K562 (cell line): ENCODE data around the gene SCFD2. TPM values are rescaled to one million over a fixed set of nuclear protein-coding genes. Genes with fewer than 3 reads are reported as not detected.

Experiments
- ARNT ChIP-seq, 2 experiments: fragments of 450-650 bp; IDR thresholded peaks; 2 replicates each; pipeline ENCODE4 v1.6.1; 2016; ENCODE audit warnings: mild to moderate bottlenecking in 1 of 2
- ATF4 ChIP-seq: fragments of 450-650 bp; formaldehyde crosslinking; IDR thresholded peaks from 2 replicates; pipeline ENCODE4 v1.4.0; 2022; ENCODE audit warnings: mild to moderate bottlenecking, moderate library complexity
- DIDO1 ChIP-seq: fragments of 450-650 bp; IDR thresholded peaks from 2 replicates; pipeline ENCODE4 v1.6.1; 2016; ENCODE audit warnings: low read depth, missing biosample characterization, missing genetic modification characterization
- MAFF ChIP-seq: IDR thresholded peaks from 2 replicates; pipeline ENCODE4 v1.6.1; 2012; ENCODE audit warnings: low read length, improper control_type of control experiment
- MEF2A ChIP-seq: IDR thresholded peaks from 2 replicates; pipeline ENCODE4 v1.6.1; 2011; ENCODE audit warnings: low read depth, mild to moderate bottlenecking, low read length, moderate library complexity; ENCODE audit not compliant: control insufficient read depth
- MTF1 ChIP-seq: fragments of 250-450 bp; sonication (Bioruptor Pico); IDR thresholded peaks from 2 replicates; pipeline ENCODE4 v1.9.0; 2021; ENCODE audit warnings: moderate library complexity, mild to moderate bottlenecking, inconsistent platforms, borderline replicate concordance
- NFIC ChIP-seq: fragments of 450-650 bp; IDR thresholded peaks from 2 replicates; pipeline ENCODE4 v1.6.1; 2017; ENCODE audit warnings: mild to moderate bottlenecking, inconsistent platforms
- POLR2AphosphoS5 ChIP-seq: IDR thresholded peaks from 2 replicates; pipeline ENCODE4 v1.6.1; 2011; ENCODE audit warnings: mild to moderate bottlenecking, low read depth, low read length, moderate library complexity; ENCODE audit not compliant: control insufficient read depth, insufficient read depth
- RNF219 ChIP-seq: fragments of 250-450 bp; sonication (Bioruptor Pico); IDR thresholded peaks from 2 replicates; pipeline ENCODE4 v1.5.0; 2022; ENCODE audit warnings: mild to moderate bottlenecking
- SIX5 ChIP-seq, 2 experiments: IDR thresholded peaks; 2 replicates each; pipeline ENCODE4 v1.6.1; 2011; ENCODE audit warnings: low read length in 2 of 2, borderline replicate concordance in 1 of 2, low read depth in 1 of 2, mild to moderate bottlenecking in 1 of 2, moderate library complexity in 1 of 2; ENCODE audit not compliant: insufficient read depth in 1 of 2
- SMAD1 ChIP-seq: fragments of 150-350 bp; IDR thresholded peaks from 2 replicates; pipeline ENCODE4 v1.6.1; 2014; ENCODE audit warnings: low read length, low read depth; ENCODE audit not compliant: partially characterized antibody
- TCFL5 ChIP-seq: fragments of 250-450 bp; sonication (Bioruptor Pico); conservative IDR thresholded peaks from 2 replicates; pipeline ENCODE4 v1.6.1; 2021; ENCODE audit warnings: mild to moderate bottlenecking, moderate library complexity, matching md5 sums
- XRCC5 ChIP-seq: fragments of 200-400 bp; formaldehyde crosslinking; IDR thresholded peaks from 2 replicates; pipeline ENCODE4 v1.6.1; 2017; ENCODE audit warnings: low read depth, mild to moderate bottlenecking, low read length
- ZBTB17 ChIP-seq: fragments of 450-650 bp; formaldehyde crosslinking; IDR thresholded peaks from 2 replicates; pipeline ENCODE4 v1.4.0; 2020; ENCODE audit warnings: mild to moderate bottlenecking
- ZNF124 ChIP-seq: sonication (generic); formaldehyde crosslinking; IDR thresholded peaks from 2 replicates; pipeline ENCODE4 v1.8.1; 2022; ENCODE audit warnings: missing genetic modification reagents
- ZNF551 ChIP-seq: fragments of 250-450 bp; sonication (Bioruptor Pico); IDR thresholded peaks from 2 replicates; pipeline ENCODE4 v1.5.0; 2021; ENCODE audit warnings: mild to moderate bottlenecking, moderate library complexity
- ZNF589 ChIP-seq: fragments of 200-800 bp; sonication (Bioruptor generic); IDR thresholded peaks from 2 replicates; pipeline ENCODE4 v1.6.1; 2016; ENCODE audit warnings: low read depth, missing genetic modification characterization, missing compliant biosample characterization
- ZNF696 ChIP-seq: fragments of 250-450 bp; sonication (Bioruptor Pico); conservative IDR thresholded peaks from 2 replicates; pipeline ENCODE4 v1.4.0; 2020; ENCODE audit warnings: mild to moderate bottlenecking, moderate library complexity
- polyA plus RNA-seq, 8 experiments: library from polyadenylated mRNA; depleted of rRNA in 4 of 8; stranded (reverse) in 5 of 8; unstranded in 3 of 8; fragments of >200 nt; fragmentation: Nextera tagmentation in 2 of 8; fragmentation: Illumina TruSeq in 1 of 8; extraction: Ambion mirVana in 2 of 8; extraction: Trizol in 1 of 8; gene quantifications; 2 replicates each; pipeline versions ENCODE4 v1.2.1 to v1.2.3, GENCODE V29; 2011 to 2014; ENCODE audit warnings: inconsistent platforms in 1 of 8, missing spikeins in 1 of 8
- total RNA-seq, 7 experiments: library from RNA; depleted of rRNA in 6 of 7; stranded (reverse); fragments of >200 nt in 6 of 7; fragmentation: Illumina TruSeq in 2 of 7; extraction: Trizol in 2 of 7; gene quantifications; 2 replicates each; pipeline versions ENCODE4 v1.2.1 to v1.2.3, GENCODE V29; 2011 to 2021; ENCODE audit warnings: low replicate concordance in 1 of 7
- TF ChIP-seq, protein P1 (sequence below), 2 experiments: fragments of 250-450 bp in 1 of 2; fragments of 450-650 bp in 1 of 2; sonication (Bioruptor Pico) in 1 of 2; IDR thresholded peaks; 2 replicates each; pipeline versions ENCODE4 v1.6.1 to v1.8.0; 2016 to 2021; ENCODE audit warnings: mild to moderate bottlenecking in 2 of 2, moderate library complexity in 2 of 2, missing compliant biosample characterization in 1 of 2, missing genetic modification characterization in 1 of 2
- TF ChIP-seq, protein P2 (sequence below): fragments of 450-650 bp; formaldehyde crosslinking; IDR thresholded peaks from 2 replicates; pipeline ENCODE4 v1.4.0; 2020; ENCODE audit warnings: mild to moderate bottlenecking, moderate library complexity
- TF ChIP-seq, protein P3 (sequence below), 2 experiments: fragments of 450-650 bp; conservative IDR thresholded peaks; 2 replicates each; pipeline ENCODE4 v1.6.1; 2017; ENCODE audit warnings: mild to moderate bottlenecking in 2 of 2, moderate library complexity in 2 of 2

Gene SCFD2
- total and polyA plus RNA-seq, 9 of the 15 experiments (the other 6 are each of a cell fraction or from before 2014, with no cell fraction given), result 5.7 to 30.3 (median 22.8) TPM

DNA sequence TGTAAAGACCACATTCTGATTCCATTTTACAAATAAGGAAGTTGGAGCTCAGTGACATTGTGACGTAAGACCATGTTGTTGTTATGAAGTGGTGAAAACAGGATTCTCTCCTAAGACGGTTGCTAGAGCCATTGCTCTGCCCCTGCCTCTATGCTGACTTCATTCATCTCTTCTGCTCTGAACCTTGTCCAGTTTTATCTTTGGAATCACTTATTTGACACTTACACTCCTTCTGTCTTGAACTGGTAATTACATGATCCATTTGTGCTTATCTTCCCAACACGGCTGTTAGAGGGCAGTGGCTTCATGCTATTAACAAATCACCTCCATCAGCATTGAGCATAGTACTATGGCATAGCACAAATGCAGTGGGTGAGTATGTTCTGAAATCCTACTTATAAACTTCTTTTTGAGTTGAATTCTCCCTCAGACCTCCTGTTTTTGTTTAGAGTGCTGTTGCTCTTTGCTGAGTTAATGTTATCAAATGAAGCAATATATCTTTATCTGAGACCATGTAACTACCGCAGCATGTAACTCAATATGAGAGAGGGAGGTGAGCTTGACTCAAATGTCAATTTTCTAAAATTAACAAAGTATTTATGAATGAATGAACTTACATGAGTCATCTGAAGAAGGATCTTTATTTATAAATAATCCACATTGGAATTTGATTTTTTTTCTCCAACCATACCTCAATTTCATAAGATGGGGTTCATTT is 326.0 kb downstream of the SCFD2 start (continued):
- TF ChIP-seq RNF219 (CRISPR knock-in tag) (no peak), MTF1 (CRISPR knock-in tag) (no peak), SIX5 (IDR thresholded peaks at IDR 0.05; ENCODE audit: borderline replicate concordance in 1 of 2, insufficient read depth in 1 of 2, low read depth in 1 of 2, low read length in 2 of 2) (no peak), NFIC (peak; percentile 40; the same call in 1 of the 2 replicates), TCFL5 (CRISPR knock-in tag) (no peak), ZNF589 (CRISPR knock-in tag) (no peak), MAFF (no peak), XRCC5 (no peak), MEF2A (no peak), DIDO1 (tag) (no peak), ATF4 (no peak), POLR2AphosphoS5 (peak; percentile 66; the same call in 1 of the 2 replicates), ZBTB17 (no peak), ZNF696 (no peak), SMAD1 (no peak), ZNF551 (CRISPR knock-in tag) (no peak), ZNF124 (CRISPR knock-in tag) (no peak), ARNT (IDR thresholded peaks at IDR 0.05) (no peak)
- TF ChIP-seq, protein P1, sequence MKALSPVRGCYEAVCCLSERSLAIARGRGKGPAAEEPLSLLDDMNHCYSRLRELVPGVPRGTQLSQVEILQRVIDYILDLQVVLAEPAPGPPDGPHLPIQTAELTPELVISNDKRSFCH (CRISPR knock-in tag; IDR thresholded peaks at IDR 0.05), result no peak
- TF ChIP-seq, protein P1 (tag; IDR thresholded peaks at IDR 0.05), result 0 out of 2 replicates have a peak, but pooled peaks have one; percentile 33
- TF ChIP-seq, protein P2, sequence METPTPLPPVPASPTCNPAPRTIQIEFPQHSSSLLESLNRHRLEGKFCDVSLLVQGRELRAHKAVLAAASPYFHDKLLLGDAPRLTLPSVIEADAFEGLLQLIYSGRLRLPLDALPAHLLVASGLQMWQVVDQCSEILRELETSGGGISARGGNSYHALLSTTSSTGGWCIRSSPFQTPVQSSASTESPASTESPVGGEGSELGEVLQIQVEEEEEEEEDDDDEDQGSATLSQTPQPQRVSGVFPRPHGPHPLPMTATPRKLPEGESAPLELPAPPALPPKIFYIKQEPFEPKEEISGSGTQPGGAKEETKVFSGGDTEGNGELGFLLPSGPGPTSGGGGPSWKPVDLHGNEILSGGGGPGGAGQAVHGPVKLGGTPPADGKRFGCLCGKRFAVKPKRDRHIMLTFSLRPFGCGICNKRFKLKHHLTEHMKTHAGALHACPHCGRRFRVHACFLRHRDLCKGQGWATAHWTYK, result no peak
- TF ChIP-seq, protein P3, sequence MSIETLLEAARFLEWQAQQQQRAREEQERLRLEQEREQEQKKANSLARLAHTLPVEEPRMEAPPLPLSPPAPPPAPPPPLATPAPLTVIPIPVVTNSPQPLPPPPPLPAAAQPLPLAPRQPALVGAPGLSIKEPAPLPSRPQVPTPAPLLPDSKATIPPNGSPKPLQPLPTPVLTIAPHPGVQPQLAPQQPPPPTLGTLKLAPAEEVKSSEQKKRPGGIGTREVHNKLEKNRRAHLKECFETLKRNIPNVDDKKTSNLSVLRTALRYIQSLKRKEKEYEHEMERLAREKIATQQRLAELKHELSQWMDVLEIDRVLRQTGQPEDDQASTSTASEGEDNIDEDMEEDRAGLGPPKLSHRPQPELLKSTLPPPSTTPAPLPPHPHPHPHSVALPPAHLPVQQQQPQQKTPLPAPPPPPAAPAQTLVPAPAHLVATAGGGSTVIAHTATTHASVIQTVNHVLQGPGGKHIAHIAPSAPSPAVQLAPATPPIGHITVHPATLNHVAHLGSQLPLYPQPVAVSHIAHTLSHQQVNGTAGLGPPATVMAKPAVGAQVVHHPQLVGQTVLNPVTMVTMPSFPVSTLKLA (conservative IDR thresholded peaks at IDR 0.05), result 0 out of 4 replicates have a peak, but pooled peaks of 1 of the 2 experiments have one; percentile 22
